ENCODE data around the gene OR4F15. TPM values are rescaled to one million over a fixed set of nuclear protein-coding genes. Genes with fewer than 3 reads are reported as not detected.

The OR4F15 gene
- total and polyA plus RNA-seq, 2 of the 8 experiments (the other 6 are each of a cell fraction or from before 2014, with no cell fraction given), result not detected

GRCh38 chr15:101813803-101814534, 2.0 kb downstream of the OR4F15 start:
- Histone ChIP-seq H3K9ac (replicated peaks in 1 of 4; ENCODE audit: extremely low read depth in 1 of 4, low read depth in 3 of 4, low read length in 3 of 4) (no peak overlapping the region), H2BK12ac (ENCODE audit: low read depth, low read length) (no peak overlapping the region), H2BK5ac (ENCODE audit: low read depth, low read length) (no peak overlapping the region), H4K91ac (replicated peaks; ENCODE audit: insufficient read length, low read length) (no peak overlapping the region), H2BK15ac (ENCODE audit: low read length) (no peak overlapping the region), H3K18ac (ENCODE audit: extremely low read depth, low read length) (no peak overlapping the region), H3K9me3 (ENCODE audit: insufficient read depth in 2 of 2, low read depth in 1 of 2, low read length in 1 of 2) (peaks cover 10 to 12% of the 10 kb centered on the region in 2 experiments; a peak in 2 of 4 replicates), H4K5ac (ENCODE audit: insufficient read length, low read depth, low read length) (no peak overlapping the region), H2BK20ac (ENCODE audit: low read length) (no peak overlapping the region), H3K36me3 (ENCODE audit: control insufficient read depth in 2 of 4, insufficient read depth in 4 of 4, low read length in 3 of 4) (no peaks in the 10 kb centered on the region), H2BK120ac (replicated peaks; ENCODE audit: low read depth, low read length) (no peak overlapping the region), H3K79me1 (ENCODE audit: low read depth, low read length) (no peaks in the 10 kb centered on the region), H3K27me3 (replicated peaks in 1 of 4; ENCODE audit: control insufficient read depth in 3 of 4, extremely low read depth in 1 of 4, insufficient read depth in 3 of 4, low read length in 3 of 4) (no peaks in the 10 kb centered on the region), H3K23ac (ENCODE audit: insufficient read length) (no peak overlapping the region), H3K4me2 (ENCODE audit: insufficient read depth in 1 of 2, low read depth in 2 of 2, low read length in 2 of 2) (no peak overlapping the region), H4K20me1 (replicated peaks in 1 of 2; ENCODE audit: control insufficient read depth in 1 of 2, insufficient read depth in 2 of 2, low read length in 2 of 2) (no peaks in the 10 kb centered on the region), H3K4me1 (replicated peaks in 1 of 4; ENCODE audit: control insufficient read depth in 3 of 4, insufficient read depth in 4 of 4, low read length in 3 of 4) (no peaks in the 10 kb centered on the region), H3K23me2 (ENCODE audit: low read depth, low read length) (no peaks in the 10 kb centered on the region), H3K56ac (replicated peaks; ENCODE audit: insufficient read length, low read depth, low read length) (no peak overlapping the region), H3K79me2 (ENCODE audit: control insufficient read depth in 1 of 2, insufficient read depth in 2 of 2, low read length in 2 of 2) (no peaks in the 10 kb centered on the region), H2AFZ (ENCODE audit: low read length) (no peak overlapping the region), H3K14ac (ENCODE audit: insufficient read length) (no peak overlapping the region), H3K4me3 (ENCODE audit: extremely low read depth in 1 of 4, insufficient read depth in 2 of 4, low read depth in 3 of 4, low read length in 4 of 4) (no peak overlapping the region), H3K4ac (replicated peaks; ENCODE audit: insufficient read length, low read depth, low read length) (no peak overlapping the region), H2AK5ac (ENCODE audit: low read depth, low read length) (no peak overlapping the region), H3K27ac (ENCODE audit: low read depth, low read length) (no peak overlapping the region), H4K8ac (ENCODE audit: extremely low read depth, insufficient read depth, low read length) (no peak overlapping the region)
- POLR2A ChIA-PET (ENCODE audit: partially characterized antibody), result no interaction called here
- WGBS, 2 experiments (ENCODE audit: extremely low coverage in 1 of 2, insufficient coverage in 1 of 2, insufficient read length in 1 of 2, insufficient replicate concordance in 2 of 2, low coverage in 1 of 2, low lambda C conversion rate in 2 of 2, missing lambda C conversion rate in 1 of 2), result 71% methylated on average over 3 of the region's 3 CpGs; no CpG with 5 or more reads in 1 of the 2 experiments
- FAIRE-seq (no peak), DNase-seq (ENCODE audit: low read depth in 1 of 2, low spot score in 2 of 2) (no peak)
- CTCF ChIA-PET (ENCODE audit: partially characterized antibody), result no interaction called here
- TF ChIP-seq MAFK (IDR thresholded peaks at IDR 0.05; ENCODE audit: low read depth, low read length), result no peak
- TF ChIP-seq RNF2 (IDR thresholded peaks at IDR 0.05; ENCODE audit: borderline replicate concordance, low read depth, low read length, missing control alignments, poor library complexity, severe bottlenecking), result no peak
- TF ChIP-seq POU5F1 (IDR thresholded peaks at IDR 0.05; ENCODE audit: low read depth, low read length), result no peak
- TF ChIP-seq RBBP5 (IDR thresholded peaks at IDR 0.05; ENCODE audit: borderline replicate concordance, low read depth, low read length), result no peak
- TF ChIP-seq CHD2 (IDR thresholded peaks at IDR 0.05; ENCODE audit: low read length), result no peak
- no peak for TF ChIP-seq KDM4A (IDR thresholded peaks at IDR 0.05; ENCODE audit: low read depth, low read length, severe bottlenecking)
- no peak for TF ChIP-seq BRCA1 (IDR thresholded peaks at IDR 0.05; ENCODE audit: low read depth, low read length)
- TF ChIP-seq HDAC6 (IDR thresholded peaks at IDR 0.05; ENCODE audit: low read depth, low read length), result no peak
- TF ChIP-seq EZH2 (IDR thresholded peaks at IDR 0.05; ENCODE audit: low read depth, low read length, severe bottlenecking), result no peak
- TF ChIP-seq CTCF (IDR thresholded peaks at IDR 0.05; ENCODE audit: control extremely low read depth in 1 of 3, insufficient read depth in 1 of 3, low read depth in 1 of 3, low read length in 3 of 3), result no peak
